ENCODE measurements around the gene NCOA4.
"Not testable (repeated sequence)": the region's sequence is repeated elsewhere in the genome, so short reads cannot be mapped to it uniquely, and the experiment has no call there.

Gene NCOA4

DNA sequence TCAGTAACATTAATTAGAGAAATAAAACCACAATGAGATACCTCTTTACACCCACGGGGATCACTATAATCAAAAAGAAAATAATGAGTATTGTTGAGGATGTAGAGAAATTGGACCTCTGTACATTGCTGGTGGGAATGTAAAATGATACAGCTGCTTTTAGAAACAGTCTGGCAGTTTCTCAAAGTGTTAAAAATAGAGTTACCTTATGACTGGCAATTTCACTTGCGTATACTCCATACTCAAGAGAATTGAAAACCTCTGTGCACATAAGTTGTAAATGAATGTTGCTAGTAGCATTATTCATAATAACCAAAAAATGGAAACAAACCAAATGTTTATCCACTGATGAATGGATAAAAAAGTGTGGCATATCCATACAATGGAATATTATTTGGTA is 51.9 kb downstream of the NCOA4 start:
- not testable (repeated sequence) for DNase-seq

- not testable (repeated sequence) for DNase-seq
These were observed 56.4 kb downstream of the NCOA4 start for GRCh38 chr10:45974041-45974440.

DNA sequence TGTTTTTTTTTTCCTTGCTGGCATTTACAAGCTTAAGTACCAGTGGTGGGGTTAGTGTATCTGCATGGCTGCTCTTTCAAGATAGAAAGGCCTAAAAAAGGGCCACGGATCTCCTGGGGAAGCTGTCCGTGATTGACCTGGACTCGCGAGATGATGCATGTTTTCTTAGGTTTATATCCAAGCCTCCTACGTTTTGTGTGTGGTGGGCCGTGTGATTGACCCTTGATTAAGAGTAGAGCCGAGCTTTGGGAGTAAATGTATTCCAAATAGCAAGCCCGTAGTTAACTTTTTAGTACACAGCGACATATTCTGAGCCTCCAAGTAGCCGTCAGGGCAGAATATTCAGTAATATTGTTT is 57.6 kb downstream of the NCOA4 start:
- DNase-seq, result not testable (repeated sequence)

GRCh38 chr10:45972106-45972812 is 58.2 kb downstream of the NCOA4 start, which contains the start of gene TIMM23:
TSS of gene TIMM23 (plus strand) at chr10:45972489. CDS start at chr10:45972625, 136 bp downstream.
- peak; percentile 40 to 72 for DNase-seq

- not testable (repeated sequence) for DNase-seq
These were observed 58.7 kb downstream of the NCOA4 start for GRCh38 chr10:45971742-45972105.

DNA sequence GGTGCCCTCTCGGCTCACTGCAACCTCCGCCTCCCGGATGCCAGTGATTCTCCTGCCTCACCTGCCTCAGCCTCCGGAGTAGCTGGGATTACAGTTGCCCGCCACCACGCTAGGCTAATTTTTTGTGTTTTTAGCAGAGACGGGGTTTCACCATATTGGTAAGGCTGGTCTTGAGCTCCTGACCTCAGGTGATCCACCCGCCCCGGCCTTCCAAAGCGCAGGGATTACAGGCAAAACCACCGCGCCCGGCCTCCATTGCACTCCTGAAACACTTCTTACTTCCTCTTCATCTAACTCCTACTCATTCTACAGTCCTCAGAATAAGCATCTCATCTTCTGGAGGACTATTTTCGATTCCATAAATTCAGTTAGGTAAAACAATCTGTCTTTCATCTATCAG is 59.4 kb downstream of the NCOA4 start:
- not testable (repeated sequence) for DNase-seq

DNA sequence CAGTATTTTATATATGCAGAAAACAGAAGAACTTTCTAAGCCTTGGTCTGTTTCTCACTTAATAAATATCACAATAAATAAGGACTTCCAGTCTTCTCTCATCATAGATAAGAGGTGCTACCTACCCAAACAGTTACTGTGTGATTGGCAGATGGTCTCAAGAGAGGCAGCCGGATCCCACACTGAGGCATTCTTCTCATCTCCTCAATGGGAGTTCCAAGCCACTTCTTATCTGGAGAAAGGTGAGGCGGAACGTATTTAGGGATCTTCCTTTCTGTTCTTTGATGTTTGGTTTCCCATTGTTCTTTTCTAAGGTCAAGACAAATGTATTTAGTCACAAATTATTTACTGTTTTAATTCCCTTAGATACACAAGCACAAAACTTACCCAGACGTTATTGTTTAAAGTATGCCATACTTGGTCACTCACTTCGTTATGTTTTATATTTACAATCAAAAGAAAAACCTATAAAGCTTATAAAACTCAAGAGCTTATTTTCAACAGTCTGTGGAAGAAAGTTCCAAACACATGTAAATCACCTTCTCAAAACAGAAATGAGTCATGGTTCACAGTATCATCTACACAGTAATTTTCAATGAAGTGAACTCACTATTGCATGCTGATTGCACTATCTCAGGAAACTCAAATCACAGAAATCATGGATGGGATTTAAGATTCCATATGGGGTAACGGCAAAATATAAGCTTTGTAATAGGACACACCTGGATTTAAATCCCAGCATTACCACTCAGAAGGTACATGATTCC is 67.6 kb downstream of the NCOA4 start:
- not testable (repeated sequence) for DNase-seq

- DNase-seq, result not testable (repeated sequence)
These were observed 72.5 kb downstream of the NCOA4 start for GRCh38 chr10:45957928-45958327.

DNA sequence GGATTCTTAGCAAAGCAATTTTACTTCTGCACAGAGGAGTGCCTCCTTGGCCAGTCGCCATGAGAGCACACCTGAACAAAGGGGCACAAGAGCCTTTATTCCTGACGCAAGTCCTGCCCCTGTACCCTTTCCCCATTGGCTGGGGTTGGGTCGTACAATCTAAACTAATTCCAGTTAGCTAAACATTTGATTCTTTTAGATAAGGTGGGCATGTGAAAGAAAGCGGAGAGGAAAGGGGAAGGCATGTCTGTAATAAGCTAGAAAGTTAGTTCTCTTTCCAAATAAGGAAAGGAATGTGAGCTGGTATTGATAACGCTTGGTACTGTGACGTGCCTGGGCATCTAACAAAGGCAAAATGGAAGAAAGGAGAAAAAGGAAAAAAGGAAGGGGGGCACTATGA is 73.8 kb downstream of the NCOA4 start:
- not testable (repeated sequence) for DNase-seq

All from AML-193 (cell line).